Fibroblast of upper back skin (primary cell): Measurements from ENCODE around the gene CCDC185.

Experiments used
- DNase-seq: peaks from one replicate; pipeline ENCODE4 v3.0.0-alpha.2; 2013

CCDC185 gene

GRCh38 chr1:223393275-223394214 is at the start of gene CCDC185:
Gene CCDC185 (plus strand): TSS chr1:223393415. CDS start chr1:223393476, 61 bp downstream.
- no peak for DNase-seq

- no peak for DNase-seq
Measured at GRCh38 chr1:223343692-223344091, 49.5 kb upstream of the CCDC185 start.

- no peak for DNase-seq
Measured at GRCh38 chr1:223344491-223344890, 48.7 kb upstream of the CCDC185 start.

- no peak for DNase-seq
Measured at GRCh38 chr1:223345720-223346119, 47.5 kb upstream of the CCDC185 start.

GRCh38 chr1:223346311-223346710 is 46.9 kb upstream of the CCDC185 start:
- no peak for DNase-seq

GRCh38 chr1:223347583-223347982 is 45.6 kb upstream of the CCDC185 start:
- DNase-seq = no peak

- no peak for DNase-seq
Measured at GRCh38 chr1:223348439-223348838, 44.8 kb upstream of the CCDC185 start.

- DNase-seq = no peak
Measured at GRCh38 chr1:223349241-223349640, 44.0 kb upstream of the CCDC185 start.

GRCh38 chr1:223350361-223350908 is 42.8 kb upstream of the CCDC185 start:
- no peak for DNase-seq

GRCh38 chr1:223352944-223353343 is 40.3 kb upstream of the CCDC185 start:
- no peak for DNase-seq

GRCh38 chr1:223353939-223354338 is 39.3 kb upstream of the CCDC185 start:
- DNase-seq = no peak

- no peak for DNase-seq
Measured at GRCh38 chr1:223355699-223356098, 37.5 kb upstream of the CCDC185 start.

GRCh38 chr1:223358826-223359225 is 34.4 kb upstream of the CCDC185 start:
- DNase-seq = no peak

GRCh38 chr1:223363057-223363855 is 30.0 kb upstream of the CCDC185 start:
- peak; percentile 64 for DNase-seq

GRCh38 chr1:223363856-223364684 is 29.1 kb upstream of the CCDC185 start, which contains the start of gene SUSD4:
Gene SUSD4 (minus strand): TSS chr1:223364176. CDS start chr1:223363425, 751 bp downstream.
- no peak for DNase-seq

- DNase-seq = no peak
Measured at GRCh38 chr1:223364685-223365382, 28.4 kb upstream of the CCDC185 start.

GRCh38 chr1:223374064-223374610 is 19.1 kb upstream of the CCDC185 start:
- no peak for DNase-seq

GRCh38 chr1:223378754-223379153 is 14.5 kb upstream of the CCDC185 start:
- no peak for DNase-seq

GRCh38 chr1:223386013-223386412 is 7.2 kb upstream of the CCDC185 start:
- no peak for DNase-seq

GRCh38 chr1:223390618-223391017 is 2.6 kb upstream of the CCDC185 start:
- DNase-seq = no peak

GRCh38 chr1:223394242-223394641 is 1.0 kb downstream of the CCDC185 start:
- DNase-seq = no peak
